HepG2 (cell line): ENCODE data around the gene TGFBRAP1. TPM values are rescaled to one million over a fixed set of nuclear protein-coding genes. Genes with fewer than 3 reads are reported as not detected.
A peak's percentile ranks its signal among the peaks of the same experiment; 100 is the strongest.

Experiments
- AHR ChIP-seq: IDR thresholded peaks from 2 replicates; pipeline ENCODE4 v1.6.1; 2018; ENCODE audit warnings: missing genetic modification reagents, missing compliant biosample characterization
- CEBPB ChIP-seq: IDR thresholded peaks from 2 replicates; pipeline ENCODE4 v1.6.1; 2011; ENCODE audit warnings: low read depth, low read length, improper control_type of control experiment, borderline replicate concordance
- CHD4 ChIP-seq: fragments of 200-600 bp; sonication (generic); IDR thresholded peaks from 2 replicates; pipeline ENCODE4 v1.7.0; 2017; ENCODE audit warnings: mild to moderate bottlenecking, low read length, borderline replicate concordance
- CREBL2 ChIP-seq: sonication (generic); formaldehyde crosslinking; IDR thresholded peaks from 2 replicates; pipeline ENCODE4 v1.8.1; 2023; ENCODE audit warnings: missing genetic modification reagents, mild to moderate bottlenecking, borderline replicate concordance
- ELF4 ChIP-seq: sonication (generic); formaldehyde crosslinking; IDR thresholded peaks from 2 replicates; pipeline ENCODE4 v1.5.0; 2020; ENCODE audit warnings: missing genetic modification reagents, mild to moderate bottlenecking, moderate library complexity, borderline replicate concordance
- HHEX ChIP-seq: IDR thresholded peaks from 2 replicates; pipeline ENCODE4 v1.6.1; 2016; ENCODE audit warnings: control low read depth
- HOMEZ ChIP-seq: IDR thresholded peaks from 2 replicates; pipeline ENCODE4 v1.6.1; 2016; ENCODE audit warnings: low read depth
- IRF2 ChIP-seq: IDR thresholded peaks from 2 replicates; pipeline ENCODE4 v1.6.1; 2018; ENCODE audit warnings: missing genetic modification reagents, missing compliant biosample characterization
- KDM5A ChIP-seq: fragments of 200-600 bp; sonication (generic); IDR thresholded peaks from 2 replicates; pipeline ENCODE4 v1.7.0; 2018; ENCODE audit warnings: antibody characterized with exemption, mild to moderate bottlenecking, low read length, borderline replicate concordance
- MLLT10 ChIP-seq: sonication (generic); formaldehyde crosslinking; IDR thresholded peaks from 2 replicates; pipeline ENCODE4 v1.4.0; 2020; ENCODE audit warnings: missing genetic modification reagents
- NFRKB ChIP-seq: fragments of 450-650 bp; IDR thresholded peaks from 2 replicates; pipeline ENCODE4 v1.6.1; 2017
- RNF219 ChIP-seq: sonication (generic); formaldehyde crosslinking; IDR thresholded peaks from 2 replicates; pipeline ENCODE4 v1.5.0; 2020; ENCODE audit warnings: mild to moderate bottlenecking, missing genetic modification reagents
- RXRA ChIP-seq: sonication (generic); formaldehyde crosslinking; IDR thresholded peaks from 2 replicates; pipeline ENCODE4 v1.5.1; 2020; ENCODE audit warnings: missing genetic modification reagents
- SRY ChIP-seq: sonication (generic); formaldehyde crosslinking; IDR thresholded peaks from 2 replicates; pipeline ENCODE4 v1.8.0; 2022; ENCODE audit warnings: mild to moderate bottlenecking, missing genetic modification reagents
- ZFX ChIP-seq: sonication (generic); formaldehyde crosslinking; IDR thresholded peaks from 2 replicates; pipeline ENCODE4 v1.4.0; 2020; ENCODE audit warnings: mild to moderate bottlenecking, low read depth, missing genetic modification reagents, moderate library complexity
- ZNF232 ChIP-seq: sonication (generic); formaldehyde crosslinking; IDR thresholded peaks from 2 replicates; pipeline ENCODE4 v1.4.0; 2020; ENCODE audit warnings: missing genetic modification reagents, borderline replicate concordance
- ZNF292 ChIP-seq: sonication (generic); formaldehyde crosslinking; IDR thresholded peaks from 2 replicates; pipeline ENCODE4 v1.8.1; 2022; ENCODE audit warnings: mild to moderate bottlenecking, low read depth, missing genetic modification reagents, borderline replicate concordance
- ZNF639 ChIP-seq: conservative IDR thresholded peaks from 2 replicates; pipeline ENCODE4 v1.6.1; 2018; ENCODE audit warnings: missing genetic modification reagents
- ZNF879 ChIP-seq: sonication (generic); formaldehyde crosslinking; IDR thresholded peaks from 2 replicates; pipeline ENCODE4 v1.8.1; 2023; ENCODE audit warnings: missing genetic modification reagents
- ZSCAN29 ChIP-seq: sonication (generic); formaldehyde crosslinking; conservative IDR thresholded peaks from 2 replicates; pipeline ENCODE4 v1.4.0; 2020; ENCODE audit warnings: mild to moderate bottlenecking, missing genetic modification reagents
- polyA plus RNA-seq, 8 experiments: library from polyadenylated mRNA; depleted of rRNA in 3 of 8; stranded (reverse) in 7 of 8; unstranded in 1 of 8; fragments of >200 nt; fragmentation: Illumina TruSeq in 4 of 8; extraction: Trizol in 4 of 8; gene quantifications; 2 replicates each; pipeline versions ENCODE4 v1.2.1 to v1.2.3, GENCODE V29; 2011 to 2016; ENCODE audit warnings: low read depth in 4 of 8, missing spikeins in 1 of 8, mixed read lengths in 1 of 8; ENCODE audit not compliant: insufficient read depth in 1 of 8
- total RNA-seq, 5 experiments: library from RNA; depleted of rRNA; stranded (reverse); fragments of >200 nt; fragmentation: Illumina TruSeq; extraction: Trizol; gene quantifications; 2 replicates each; pipeline ENCODE4 v1.2.3, GENCODE V29; 2016; ENCODE audit warnings: low read depth in 1 of 5

The TGFBRAP1 gene
- total and polyA plus RNA-seq, 2 of the 13 experiments (the other 11 are each of a cell fraction or from before 2014, with no cell fraction given) = 12.7 to 22.9 TPM

- TF ChIP-seq ZNF639 (peak; percentile 75; the same call in 1 of the 2 replicates), ELF4 (no peak), HHEX (CRISPR knock-in tag) (no peak), ZNF232 (0 out of 2 replicates have a peak, but pooled peaks have one; percentile 18), IRF2 (CRISPR knock-in tag) (peak; percentile 86), CHD4 (no peak), NFRKB (peak; percentile 72; the same call in 1 of the 2 replicates), KDM5A (peak; percentile 99), RNF219 (CRISPR knock-in tag) (no peak), ZNF292 (CRISPR knock-in tag) (no peak; the same call in 1 of the 2 replicates), CREBL2 (0 out of 2 replicates have a peak, but pooled peaks have one; percentile 52), MLLT10 (CRISPR knock-in tag) (no peak), HOMEZ (CRISPR knock-in tag) (peak; percentile 68; the same call in 1 of the 2 replicates), ZSCAN29 (0 out of 2 replicates have a peak, but pooled peaks have one; percentile 67), SRY (CRISPR knock-in tag) (0 out of 2 replicates have a peak, but pooled peaks have one; percentile 58), RXRA (CRISPR knock-in tag) (peak; percentile 99), CEBPB (0 out of 2 replicates have a peak, but pooled peaks have one; percentile 35), ZNF879 (CRISPR knock-in tag) (no peak), AHR (CRISPR knock-in tag) (peak; percentile 28; the same call in 1 of the 2 replicates), ZFX (CRISPR knock-in tag) (peak; percentile 89)
Observed at GRCh38 chr2:105337122-105338019, 7.8 kb upstream of the TGFBRAP1 start, which contains the start of gene C2orf49 (continued).
